Trophoblast cell (in vitro differentiated cells and primary cell): ENCODE data around the gene UIMC1.
"Not testable (repeated sequence)": the region's sequence is repeated elsewhere in the genome, so short reads cannot be mapped to it uniquely, and the experiment has no call there.

Experiments used
- DNase-seq, 2 donors: peaks; one replicate each; pipeline ENCODE4 v3.0.0-alpha.2; 2016
- H2AFZ ChIP-seq: 2 replicates; pipeline ENCODE4 v1.6.1; 2013; ENCODE audit warnings: low read length, moderate library complexity, mild to moderate bottlenecking; ENCODE audit not compliant: insufficient read depth, poor library complexity
- H2AK5ac ChIP-seq: 2 replicates; pipeline ENCODE4 v1.6.1; 2013; ENCODE audit warnings: mild to moderate bottlenecking, low read length
- H2BK120ac ChIP-seq: 2 replicates; pipeline ENCODE4 v1.6.1; 2013; ENCODE audit warnings: low read length, mild to moderate bottlenecking, moderate library complexity; ENCODE audit not compliant: insufficient read depth, poor library complexity
- H2BK12ac ChIP-seq: 2 replicates; pipeline ENCODE4 v1.6.1; 2013; ENCODE audit warnings: mild to moderate bottlenecking, low read length, moderate library complexity
- H2BK5ac ChIP-seq: 2 replicates; pipeline ENCODE4 v1.6.1; 2013; ENCODE audit warnings: low read length, low read depth, moderate library complexity, mild to moderate bottlenecking; ENCODE audit not compliant: poor library complexity
- H3K14ac ChIP-seq: 2 replicates; pipeline ENCODE4 v1.6.1; 2013; ENCODE audit warnings: mild to moderate bottlenecking, low read length
- H3K18ac ChIP-seq: 2 replicates; pipeline ENCODE4 v1.6.1; 2013; ENCODE audit warnings: mild to moderate bottlenecking, low read length
- H3K23ac ChIP-seq: 2 replicates; pipeline ENCODE4 v1.6.1; 2013; ENCODE audit warnings: low read length
- H3K27ac ChIP-seq: 2 replicates; pipeline ENCODE4 v1.5.1; 2013; ENCODE audit warnings: low read depth, mild to moderate bottlenecking, inconsistent platforms, low read length, moderate library complexity
- H3K27me3 ChIP-seq: 2 replicates; pipeline ENCODE4 v1.6.1; 2013; ENCODE audit warnings: inconsistent platforms, mild to moderate bottlenecking, low read length, moderate library complexity; ENCODE audit not compliant: insufficient read depth
- H3K36me3 ChIP-seq, 2 experiments: 1 replicate in 1 of 2; 2 replicates in 1 of 2; pipeline ENCODE4 v1.6.1; 2013; ENCODE audit warnings: low read length in 2 of 2, mild to moderate bottlenecking in 2 of 2, moderate library complexity in 1 of 2; ENCODE audit not compliant: insufficient read depth in 2 of 2, control insufficient read depth in 1 of 2
- H3K4ac ChIP-seq: 2 replicates; pipeline ENCODE4 v1.6.1; 2013; ENCODE audit warnings: low read depth, mild to moderate bottlenecking, low read length, moderate library complexity
- H3K4me1 ChIP-seq, 2 experiments: 1 replicate in 1 of 2; 2 replicates in 1 of 2; pipeline ENCODE4 v1.6.1; 2013; ENCODE audit warnings: low read length in 2 of 2, mild to moderate bottlenecking in 2 of 2, moderate library complexity in 1 of 2; ENCODE audit not compliant: insufficient read depth in 2 of 2, control insufficient read depth in 1 of 2
- H3K4me2 ChIP-seq: 2 replicates; pipeline ENCODE4 v1.6.1; 2013; ENCODE audit warnings: inconsistent platforms, mild to moderate bottlenecking, low read length, moderate library complexity
- H3K4me3 ChIP-seq: 2 replicates; pipeline ENCODE4 v1.5.1; 2013; ENCODE audit warnings: mild to moderate bottlenecking, low read depth, low read length, inconsistent platforms
- H3K79me1 ChIP-seq: one replicate; pipeline ENCODE4 v1.6.1; 2013; ENCODE audit warnings: low read length
- H3K79me2 ChIP-seq: 2 replicates; pipeline ENCODE4 v1.6.1; 2013; ENCODE audit warnings: low read length, mild to moderate bottlenecking; ENCODE audit not compliant: control insufficient read depth, insufficient read depth, poor library complexity
- H3K9ac ChIP-seq: 2 replicates; pipeline ENCODE4 v1.6.1; 2013; ENCODE audit warnings: mild to moderate bottlenecking, low read length
- H3K9me3 ChIP-seq: 2 replicates; pipeline ENCODE4 v1.6.1; 2013; ENCODE audit warnings: low read depth, mild to moderate bottlenecking, control low read depth, inconsistent platforms, low read length; ENCODE audit not compliant: insufficient read depth
- H4K12ac ChIP-seq: 2 replicates; pipeline ENCODE4 v1.6.1; 2013; ENCODE audit warnings: low read depth, mild to moderate bottlenecking, low read length, moderate library complexity
- H4K8ac ChIP-seq: 2 replicates; pipeline ENCODE4 v1.6.1; 2013; ENCODE audit warnings: low read depth, mild to moderate bottlenecking, low read length, moderate library complexity
- H4K91ac ChIP-seq: one replicate; pipeline ENCODE4 v1.6.1; 2013; ENCODE audit warnings: low read depth, mild to moderate bottlenecking, low read length, moderate library complexity
- WGBS: extraction: QIAGEN DNeasy Blood & Tissue Kit; methylation state at CpG from one replicate; pipeline ENCODE4 v1.1.7; 2013; ENCODE audit warnings: missing lambda C conversion rate; ENCODE audit not compliant: insufficient read length, insufficient coverage; ENCODE audit errors: extremely low coverage; 5-methylcytosine and 5-hydroxymethylcytosine counted together

The UIMC1 gene

DNA sequence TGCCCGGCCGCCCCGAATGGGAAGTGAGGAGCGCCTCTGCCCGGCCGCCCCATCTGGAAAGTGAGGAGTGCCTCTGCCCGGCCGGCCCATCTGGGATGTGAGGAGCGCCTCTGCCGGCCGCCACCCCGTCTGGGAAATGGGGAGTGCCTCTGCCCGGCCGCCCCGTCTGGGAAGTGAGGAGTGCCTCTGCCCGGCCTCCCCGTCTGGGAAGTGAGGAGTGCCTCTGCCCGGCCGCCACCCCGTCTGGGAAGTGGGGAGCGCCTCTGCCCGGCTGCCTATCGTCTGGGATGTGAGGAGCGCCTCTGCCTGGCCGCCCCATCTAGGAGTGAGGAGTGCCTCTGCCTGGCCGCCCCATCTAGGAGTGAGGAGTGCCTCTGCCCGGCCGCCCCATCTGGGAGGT is 22.4 kb downstream of the UIMC1 start:
- not testable (repeated sequence) for H3K4me3 ChIP-seq, H2AK5ac ChIP-seq, H2BK120ac ChIP-seq, H3K79me2 ChIP-seq, H3K4ac ChIP-seq, H2BK12ac ChIP-seq, H4K91ac ChIP-seq, H3K4me1 ChIP-seq, H3K4me2 ChIP-seq, H3K18ac ChIP-seq, H3K27me3 ChIP-seq, H2BK5ac ChIP-seq, DNase-seq, H4K8ac ChIP-seq, H2AFZ ChIP-seq, H3K9ac ChIP-seq, H3K27ac ChIP-seq, H4K12ac ChIP-seq, H3K23ac ChIP-seq, H3K14ac ChIP-seq, H3K79me1 ChIP-seq
- peaks cover 11% of the 10 kb centered on the region for H3K9me3 ChIP-seq
- WGBS, result no CpG with 5 or more reads among the region's 28 CpGs
- H3K36me3 ChIP-seq, result peaks cover 18 to 25% of the 10 kb centered on the region in 2 experiments

GRCh38 chr5:176983593-176983992 is 23.0 kb downstream of the UIMC1 start:
- not testable (repeated sequence) for H3K4ac ChIP-seq, H3K79me2 ChIP-seq, H3K79me1 ChIP-seq, H3K4me2 ChIP-seq, H3K27ac ChIP-seq, H3K4me1 ChIP-seq, H4K12ac ChIP-seq, H3K9ac ChIP-seq, H3K18ac ChIP-seq, H2AFZ ChIP-seq, H4K8ac ChIP-seq, H2AK5ac ChIP-seq, H2BK12ac ChIP-seq, DNase-seq, H3K23ac ChIP-seq, H3K4me3 ChIP-seq, H2BK5ac ChIP-seq, H2BK120ac ChIP-seq, H3K14ac ChIP-seq, H4K91ac ChIP-seq, H3K27me3 ChIP-seq
- WGBS, result no CpG with 5 or more reads among the region's 21 CpGs
- H3K36me3 ChIP-seq, result peaks cover 18 to 26% of the 10 kb centered on the region in 2 experiments
- H3K9me3 ChIP-seq, result peaks cover 11% of the 10 kb centered on the region

DNA sequence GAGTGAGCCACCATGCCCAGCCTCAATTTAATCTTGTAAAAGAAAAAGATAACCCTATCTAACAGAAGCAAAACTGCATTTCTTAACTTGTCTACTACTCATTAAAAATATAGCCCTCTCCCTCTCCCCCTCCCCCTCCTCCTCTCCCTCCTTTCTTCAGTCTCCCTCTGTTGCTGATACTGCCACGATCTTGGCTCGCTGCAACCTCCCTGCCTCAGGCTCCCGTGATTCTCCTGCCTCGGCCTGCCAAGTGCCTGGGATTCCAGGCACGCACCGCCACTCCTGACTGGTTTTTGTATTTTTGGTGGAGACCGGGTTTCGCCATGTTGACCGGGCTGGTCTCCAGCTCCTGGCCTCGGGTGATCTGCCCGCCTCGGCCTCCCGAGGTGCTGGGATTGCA is 23.5 kb downstream of the UIMC1 start:
- H3K4me3 ChIP-seq, H2BK12ac ChIP-seq, DNase-seq, H2BK5ac ChIP-seq, H3K27ac ChIP-seq, H3K4me1 ChIP-seq, H3K79me1 ChIP-seq, H3K4ac ChIP-seq, H3K79me2 ChIP-seq, H2AFZ ChIP-seq, H3K27me3 ChIP-seq, H4K8ac ChIP-seq, H3K4me2 ChIP-seq, H4K12ac ChIP-seq, H2AK5ac ChIP-seq, H3K14ac ChIP-seq, H3K23ac ChIP-seq, H3K9ac ChIP-seq, H2BK120ac ChIP-seq, H3K18ac ChIP-seq, H4K91ac ChIP-seq: not testable (repeated sequence)
- H3K9me3 ChIP-seq, result peaks cover 11% of the 10 kb centered on the region
- peaks cover 18 to 26% of the 10 kb centered on the region in 2 experiments for H3K36me3 ChIP-seq
- no CpG with 5 or more reads among the region's 13 CpGs for WGBS

- Histone ChIP-seq H2BK5ac (no peak overlapping the region), H3K18ac (no peak overlapping the region), H2AK5ac (no peak overlapping the region), H3K27ac (no peak overlapping the region), H3K4me2 (no peak overlapping the region), H3K9me3 (peaks cover 11% of the 10 kb centered on the region), H4K91ac (no peak overlapping the region), H4K8ac (no peak overlapping the region), H3K4me3 (no peak overlapping the region), H3K14ac (no peak overlapping the region), H4K12ac (no peak overlapping the region), H3K79me2 (no peaks in the 10 kb centered on the region), H3K9ac (no peak overlapping the region), H3K4ac (no peak overlapping the region), H3K27me3 (no peaks in the 10 kb centered on the region), H3K4me1 (no peaks in the 10 kb centered on the region), H2AFZ (no peak overlapping the region), H3K36me3 (peaks cover 16 to 24% of the 10 kb centered on the region in 2 experiments), H3K23ac (no peak overlapping the region), H2BK12ac (no peak overlapping the region), H3K79me1 (no peaks in the 10 kb centered on the region), H2BK120ac (no peak overlapping the region)
- no CpG with 5 or more reads among the region's 7 CpGs for WGBS
- DNase-seq, result peak in 1 of 2 donors; percentile 13
Measured at GRCh38 chr5:176980818-176981217, 25.8 kb downstream of the UIMC1 start.
